NCI-H2081 (cell line): Measurements from ENCODE around the gene PRRC2C.
"Not testable (repeated sequence)": the region's sequence is repeated elsewhere in the genome, so short reads cannot be mapped to it uniquely, and the experiment has no call there.

Experiments
- DNase-seq, 2 experiments: peaks; one replicate each; lab custom pipeline; 2025; lab: John Stamatoyannopoulos, UW

PRRC2C gene

GRCh38 chr1:171585715-171586114, 100.4 kb downstream of the PRRC2C start:
- DNase-seq = no peak

- DNase-seq = no peak
Measured at GRCh38 chr1:171588230-171588629, 102.9 kb downstream of the PRRC2C start.

- no peak for DNase-seq
Measured at GRCh38 chr1:171590022-171590421, 104.7 kb downstream of the PRRC2C start.

- no peak for DNase-seq
Measured at GRCh38 chr1:171595324-171595723, 110.0 kb downstream of the PRRC2C start.

GRCh38 chr1:171596119-171596518, 110.8 kb downstream of the PRRC2C start:
- DNase-seq = no peak

- DNase-seq = no peak
Measured at GRCh38 chr1:171596705-171597104, 111.4 kb downstream of the PRRC2C start.

GRCh38 chr1:171597203-171597602, 111.9 kb downstream of the PRRC2C start:
- no peak for DNase-seq

- not testable (repeated sequence) for DNase-seq
Measured at GRCh38 chr1:171600310-171600709, 115.0 kb downstream of the PRRC2C start.

- DNase-seq = no peak
Measured at GRCh38 chr1:171600862-171601261, 115.5 kb downstream of the PRRC2C start.

GRCh38 chr1:171603042-171603441, 117.7 kb downstream of the PRRC2C start:
- DNase-seq = not testable (repeated sequence)

GRCh38 chr1:171606402-171606941, 121.1 kb downstream of the PRRC2C start:
- no peak for DNase-seq

GRCh38 chr1:171610385-171610784, 125.1 kb downstream of the PRRC2C start:
- no peak for DNase-seq

GRCh38 chr1:171611306-171611705, 126.0 kb downstream of the PRRC2C start:
- DNase-seq = no peak

- DNase-seq = no peak
Measured at GRCh38 chr1:171613282-171613681, 128.0 kb downstream of the PRRC2C start.

GRCh38 chr1:171615122-171615906, 130.0 kb downstream of the PRRC2C start:
- DNase-seq = not testable (repeated sequence)

GRCh38 chr1:171616586-171616985, 131.3 kb downstream of the PRRC2C start:
- DNase-seq = no peak

GRCh38 chr1:171622152-171622462, 136.8 kb downstream of the PRRC2C start, which contains the start of gene MYOCOS:
Gene MYOCOS (plus strand): TSS chr1:171622243. CDS start chr1:171623884, 1,641 bp downstream.
- no peak for DNase-seq

- DNase-seq = no peak
Measured at GRCh38 chr1:171623651-171624331, 138.5 kb downstream of the PRRC2C start.

GRCh38 chr1:171625225-171625624, 139.9 kb downstream of the PRRC2C start:
- DNase-seq = no peak

- no peak for DNase-seq
Measured at GRCh38 chr1:171627020-171627419, 141.7 kb downstream of the PRRC2C start.

- no peak for DNase-seq
Measured at GRCh38 chr1:171628225-171628624, 142.9 kb downstream of the PRRC2C start.

- no peak for DNase-seq
Measured at GRCh38 chr1:171635661-171636060, 150.3 kb downstream of the PRRC2C start.

- no peak for DNase-seq
Measured at GRCh38 chr1:171636141-171636540, 150.8 kb downstream of the PRRC2C start.
